GM15510 (cell line): ENCODE results near the gene SEMA6A.

ENCODE experiments used
- POLR2A ChIP-seq: IDR thresholded peaks from 3 replicates; pipeline ENCODE4 v1.6.1; 2011; ENCODE audit warnings: borderline replicate concordance; ENCODE audit not compliant: insufficient read length; ENCODE audit errors: extremely low read depth

The SEMA6A gene

DNA sequence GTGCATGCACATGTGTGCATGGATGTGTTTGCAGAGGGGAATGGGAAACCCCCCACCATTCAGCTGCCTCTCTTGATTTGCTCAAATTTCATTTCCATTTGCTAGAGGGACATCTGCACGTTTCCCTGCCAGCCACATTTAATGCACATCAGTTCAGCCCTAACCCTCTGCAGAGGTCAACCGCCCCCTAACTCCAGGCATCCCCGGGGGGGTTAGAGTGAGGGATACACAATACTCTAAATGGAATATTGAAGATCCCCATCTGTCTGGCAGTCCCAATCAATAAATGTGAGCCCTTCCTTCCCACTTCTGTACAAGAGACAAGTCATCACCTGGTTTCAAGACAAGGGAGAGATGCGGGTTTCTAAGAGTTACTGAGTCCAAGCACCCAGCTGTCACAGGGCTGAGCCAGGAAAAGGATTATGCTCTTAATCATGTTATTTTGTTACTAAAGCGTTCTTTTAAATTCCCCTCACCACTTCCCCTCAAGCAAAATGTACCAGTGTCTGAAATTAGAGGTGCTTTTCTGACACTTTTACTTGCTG is 134.1 kb downstream of the SEMA6A start:
- TF ChIP-seq POLR2A, result no peak

DNA sequence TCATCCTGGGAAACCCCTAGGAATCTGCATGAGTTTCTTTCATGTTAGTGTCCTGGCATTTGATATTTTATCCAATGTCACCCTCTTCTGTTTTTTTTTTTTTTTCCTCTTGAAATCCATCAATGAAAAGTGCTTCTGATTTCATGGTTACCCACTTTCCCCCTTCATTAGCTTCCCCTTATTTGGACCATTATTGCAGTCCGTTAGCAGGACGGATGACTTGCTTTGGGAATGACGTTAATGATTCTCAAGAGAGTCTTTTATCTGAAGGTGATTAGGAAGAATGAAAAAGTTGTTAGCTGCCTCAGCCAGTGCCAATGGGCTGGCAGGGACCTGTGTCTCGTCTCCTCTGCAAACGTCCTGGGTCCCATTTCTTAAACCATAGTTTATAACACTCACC is 134.7 kb downstream of the SEMA6A start:
- no peak for TF ChIP-seq POLR2A

DNA sequence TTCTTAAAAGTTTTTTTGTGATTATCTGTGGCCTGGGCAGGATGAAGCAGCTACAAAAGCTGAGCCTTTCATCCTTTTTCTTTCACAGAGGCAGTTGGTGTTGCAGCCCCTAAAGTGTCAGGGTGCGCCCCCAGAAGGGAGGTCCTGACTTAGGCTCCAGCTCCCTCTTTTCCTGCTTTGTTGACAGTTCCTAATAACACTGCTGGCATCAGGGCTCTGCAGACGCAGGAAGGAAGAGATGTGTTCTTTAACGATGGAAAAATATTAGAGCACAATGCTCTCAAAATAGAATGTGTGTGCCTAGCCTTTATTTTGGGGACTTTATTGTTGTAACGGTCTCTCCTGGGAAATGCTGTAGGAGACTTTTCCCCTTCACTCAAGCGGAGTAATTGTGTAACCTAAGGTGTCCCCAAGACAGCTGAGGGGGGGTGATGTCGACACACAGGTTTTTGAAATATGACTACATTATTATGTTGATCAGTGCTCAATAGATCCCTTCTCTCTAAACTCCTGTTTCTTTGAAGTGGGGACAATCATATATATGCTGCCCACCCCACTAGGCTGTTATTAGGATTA is 135.6 kb downstream of the SEMA6A start:
- TF ChIP-seq POLR2A, result no peak

DNA sequence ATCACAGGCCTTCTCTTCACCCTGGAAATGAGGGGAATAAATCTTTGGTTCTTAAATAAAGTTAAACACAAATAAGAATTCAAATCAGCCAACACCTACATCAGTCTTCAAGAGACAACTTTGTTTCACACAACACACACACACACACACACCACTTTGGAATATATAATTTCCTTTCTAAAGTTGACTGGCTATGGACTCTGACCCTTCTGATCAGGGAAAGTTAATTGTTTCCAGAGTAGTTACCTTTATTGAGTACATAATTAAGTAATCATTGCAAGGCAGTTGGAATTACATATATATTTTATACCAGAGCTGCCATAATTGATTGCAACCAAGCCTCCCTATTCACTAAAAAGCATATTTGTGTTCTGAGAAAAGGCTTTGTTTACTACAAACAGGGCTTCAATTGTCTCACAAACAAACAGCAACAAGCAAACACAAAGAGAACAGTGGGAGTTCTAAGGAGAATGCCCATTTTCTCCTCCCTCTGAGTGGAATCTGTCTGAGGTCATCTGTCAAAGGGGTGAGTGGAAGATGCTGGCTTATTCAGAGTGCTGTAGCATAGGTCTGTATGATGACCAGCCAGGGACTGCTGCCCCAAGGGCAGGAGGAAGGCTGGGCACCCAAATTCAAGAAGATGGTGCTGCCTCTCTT is 136.6 kb downstream of the SEMA6A start:
- no peak for TF ChIP-seq POLR2A

DNA sequence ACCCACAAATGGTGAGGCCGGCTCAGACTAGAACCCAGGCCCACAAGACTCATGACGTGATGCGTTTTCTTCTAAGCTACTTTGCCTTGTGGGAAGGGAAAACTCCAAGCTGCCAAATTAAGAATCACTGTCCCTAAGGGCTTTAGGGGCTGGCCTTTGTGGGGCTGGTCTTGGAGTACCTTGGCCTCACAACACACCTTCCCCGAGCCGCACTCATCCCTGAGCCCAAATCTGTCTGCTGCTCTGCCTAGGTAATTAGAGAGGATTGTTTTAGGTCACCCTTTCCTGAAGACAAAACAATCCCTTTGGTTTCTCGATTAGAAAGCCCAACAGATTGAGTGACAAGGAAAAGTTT is 137.3 kb downstream of the SEMA6A start:
- TF ChIP-seq POLR2A, result no peak

DNA sequence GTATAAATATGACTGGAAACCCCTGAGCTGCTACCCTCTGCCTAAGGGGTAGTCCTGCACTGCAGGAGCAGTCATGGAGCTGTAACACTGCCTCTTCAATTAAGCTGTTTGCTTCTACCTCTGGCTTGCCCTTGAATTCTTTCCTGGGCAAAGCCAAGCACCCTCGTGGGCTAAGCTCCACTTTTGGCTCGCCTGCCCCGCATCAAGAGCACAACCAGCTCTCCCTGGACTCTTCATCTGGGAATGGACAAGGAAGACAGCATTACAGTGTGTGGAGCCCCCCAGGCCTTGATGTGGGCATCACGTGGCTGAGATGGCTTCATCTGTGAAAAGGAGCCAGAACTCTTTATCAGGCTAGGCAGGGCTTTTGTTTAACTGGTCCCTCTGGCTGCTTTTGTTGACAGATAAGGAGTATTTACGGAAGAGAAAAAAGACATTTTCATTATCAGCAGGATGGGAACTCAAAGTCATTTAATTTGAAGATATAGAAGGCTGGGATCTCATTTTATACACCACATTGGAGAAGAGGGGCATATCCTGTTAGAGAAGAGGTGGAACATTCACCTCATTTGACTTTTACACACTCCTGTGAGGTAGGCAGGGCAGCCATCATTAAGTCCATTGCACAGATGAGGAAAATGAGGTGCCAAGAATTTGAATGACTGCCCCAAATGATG is 137.8 kb downstream of the SEMA6A start:
- TF ChIP-seq POLR2A, result no peak

DNA sequence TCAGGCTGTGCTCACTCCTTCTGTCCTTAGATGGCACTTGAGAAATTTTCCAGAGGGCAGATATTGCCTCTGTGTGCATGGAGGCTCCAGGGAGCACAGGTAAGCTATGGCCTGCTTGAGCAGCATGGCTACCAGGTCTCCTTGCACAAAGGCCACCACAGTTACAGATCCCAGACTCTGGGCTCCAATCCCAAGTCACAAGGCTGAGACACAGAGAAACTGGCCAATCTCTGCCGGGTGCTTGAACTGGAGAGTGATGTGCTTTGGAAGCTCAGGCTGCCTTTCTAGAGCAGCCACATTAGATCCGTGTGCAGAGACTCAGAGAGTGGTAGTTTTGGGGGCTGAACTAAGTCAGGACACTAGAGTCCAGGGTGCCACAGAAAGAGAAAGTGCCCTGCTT is 145.7 kb downstream of the SEMA6A start:
- TF ChIP-seq POLR2A, result no peak

DNA sequence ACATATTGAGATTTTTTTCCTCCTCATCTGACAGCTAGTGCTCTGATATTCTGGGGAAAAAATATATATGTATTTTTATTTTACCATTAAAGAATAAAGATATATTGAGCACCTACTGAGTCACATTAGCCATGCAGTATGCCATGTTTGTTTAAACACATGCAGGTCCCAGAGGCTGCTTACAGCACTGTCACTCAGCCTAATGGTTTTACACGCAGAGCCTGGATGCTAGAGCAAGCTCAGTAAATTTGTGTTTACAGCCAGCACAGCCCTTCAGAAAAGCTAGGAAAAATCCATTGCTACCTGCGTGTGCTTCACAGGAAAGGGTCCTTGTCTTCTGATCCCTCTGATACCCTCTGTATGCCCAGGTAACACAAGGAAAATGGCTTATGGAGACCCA is 146.2 kb downstream of the SEMA6A start:
- no peak for TF ChIP-seq POLR2A

DNA sequence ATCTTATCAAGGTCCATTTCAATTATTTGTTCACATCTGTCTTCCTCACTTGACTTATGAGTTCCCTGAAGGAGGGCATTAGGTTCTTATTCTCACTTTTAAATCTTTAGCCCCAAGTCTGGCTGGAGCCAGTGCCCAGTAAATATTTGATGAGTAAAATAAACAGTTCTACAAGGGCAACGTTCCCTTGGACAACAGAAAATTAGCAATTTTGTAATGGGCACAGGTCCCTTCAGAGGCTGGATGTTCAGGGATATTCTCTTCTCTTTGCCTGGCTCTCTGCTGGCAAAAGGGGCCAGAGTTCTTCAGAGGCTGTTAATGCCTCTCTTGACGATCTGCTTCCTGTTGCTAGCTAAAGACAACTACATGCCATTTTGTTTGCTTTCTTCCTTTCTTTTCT is 149.7 kb downstream of the SEMA6A start:
- no peak for TF ChIP-seq POLR2A

DNA sequence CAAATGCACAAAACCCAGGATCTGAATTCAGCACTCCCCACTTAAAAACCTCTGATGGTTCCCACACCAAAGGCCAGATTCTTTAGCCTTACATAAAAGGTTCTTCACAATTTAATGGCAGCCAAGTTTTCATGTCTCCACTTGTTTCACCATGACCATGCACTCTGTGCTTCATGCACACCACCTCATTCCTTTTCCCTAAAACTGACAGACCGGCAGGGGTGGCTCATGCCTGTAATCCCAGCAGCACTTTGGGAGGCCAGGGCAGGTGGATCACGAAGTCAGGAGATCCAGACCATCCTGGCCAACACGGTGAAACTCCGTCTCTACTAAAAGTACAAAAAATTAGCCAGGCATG is 150.4 kb downstream of the SEMA6A start:
- no peak for TF ChIP-seq POLR2A

DNA sequence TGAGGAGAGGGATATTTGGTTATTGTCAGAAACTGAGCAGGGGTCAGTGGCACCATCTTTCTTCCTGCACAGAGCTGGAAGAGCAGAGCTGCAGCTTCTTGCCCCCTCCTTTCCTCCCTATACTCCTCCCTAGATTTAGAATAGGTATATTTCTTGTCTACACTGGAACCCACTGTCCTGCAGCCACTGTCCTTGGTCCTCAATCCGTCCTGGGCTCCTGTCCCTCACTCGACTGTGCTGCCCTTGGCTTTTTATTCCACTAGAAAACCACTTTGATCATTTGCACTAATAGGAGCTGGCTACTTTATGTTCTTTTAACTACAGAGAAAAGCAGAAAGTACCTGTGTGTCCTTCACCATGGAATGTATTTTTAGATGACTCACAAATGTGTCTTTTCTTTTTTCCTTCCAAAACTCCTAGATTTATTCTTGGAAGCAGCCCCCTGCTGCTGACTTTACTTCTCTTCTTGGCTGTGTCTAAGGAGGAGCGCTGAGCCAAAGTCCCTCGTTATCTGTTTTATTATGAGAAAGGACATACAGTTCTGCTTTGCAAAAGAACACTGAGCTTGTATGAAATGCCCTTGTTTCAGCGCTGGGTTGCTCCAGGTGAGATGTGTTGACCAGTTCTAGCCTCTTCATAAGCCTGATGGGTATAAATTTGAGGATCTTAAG is 150.9 kb downstream of the SEMA6A start:
- no peak for TF ChIP-seq POLR2A

DNA sequence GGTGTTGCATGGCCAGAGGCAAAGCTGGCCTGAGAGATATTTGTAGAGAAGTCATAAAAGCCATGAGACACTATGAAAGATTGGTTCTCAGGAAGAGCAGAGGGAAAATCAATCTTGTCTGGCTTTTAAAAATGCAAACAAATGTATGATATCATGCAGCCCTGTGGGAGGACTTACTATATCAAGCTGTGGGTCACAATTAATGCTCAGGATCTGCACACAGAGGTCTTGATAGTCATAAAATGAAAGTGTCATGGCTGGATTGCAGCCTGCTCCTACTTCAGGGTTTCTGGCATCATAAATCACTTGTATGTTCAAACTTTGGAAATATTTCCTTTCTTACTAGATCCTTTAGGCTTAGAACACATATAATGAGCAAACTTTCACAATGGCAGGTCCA is 151.5 kb downstream of the SEMA6A start:
- TF ChIP-seq POLR2A, result no peak

DNA sequence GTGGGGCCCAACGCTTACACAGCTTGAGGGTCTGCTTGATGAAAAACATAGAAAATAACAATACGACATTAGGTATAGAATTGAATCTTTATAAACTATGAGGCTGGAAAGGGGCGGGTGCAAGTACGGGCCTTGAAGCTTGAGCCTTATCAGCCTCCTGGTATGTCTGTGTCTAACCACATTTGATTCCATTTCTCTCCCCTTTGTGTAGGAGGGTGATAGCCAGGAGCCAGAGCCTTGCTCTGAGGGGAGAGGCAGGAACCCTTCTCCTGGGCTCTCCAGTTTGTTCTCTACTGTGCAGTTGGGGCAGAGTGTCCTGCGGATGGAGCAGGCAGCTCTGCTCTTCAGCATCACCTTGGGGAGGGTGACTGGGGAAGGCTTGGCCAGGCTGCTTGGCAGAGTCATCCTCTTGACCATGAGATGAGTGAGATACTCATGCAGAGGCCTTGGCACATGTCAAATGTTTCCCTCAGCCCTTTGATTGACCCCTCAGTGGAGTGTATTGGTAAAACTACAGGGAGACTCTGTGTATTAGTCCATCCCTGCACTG is 153.5 kb downstream of the SEMA6A start:
- TF ChIP-seq POLR2A, result no peak

DNA sequence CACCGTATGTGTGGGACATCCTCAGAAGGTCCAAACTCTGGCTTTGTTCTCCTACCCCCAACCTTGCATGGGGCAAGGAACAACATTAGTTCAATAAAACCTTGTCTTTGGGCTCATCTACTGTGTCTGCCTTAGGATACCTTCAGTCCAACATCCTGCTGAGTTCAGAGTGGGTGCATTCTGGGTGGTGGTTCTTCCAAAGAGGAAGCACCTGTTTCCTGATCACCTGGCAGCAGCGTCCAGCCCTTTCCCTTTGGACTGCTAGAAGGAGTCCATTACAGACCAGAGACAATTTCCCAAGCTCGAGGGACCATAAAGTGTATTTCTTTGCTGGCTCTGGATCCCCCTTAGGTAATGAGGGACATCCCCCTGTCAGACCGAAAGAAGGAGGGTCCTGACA is 154.1 kb downstream of the SEMA6A start:
- TF ChIP-seq POLR2A, result no peak

DNA sequence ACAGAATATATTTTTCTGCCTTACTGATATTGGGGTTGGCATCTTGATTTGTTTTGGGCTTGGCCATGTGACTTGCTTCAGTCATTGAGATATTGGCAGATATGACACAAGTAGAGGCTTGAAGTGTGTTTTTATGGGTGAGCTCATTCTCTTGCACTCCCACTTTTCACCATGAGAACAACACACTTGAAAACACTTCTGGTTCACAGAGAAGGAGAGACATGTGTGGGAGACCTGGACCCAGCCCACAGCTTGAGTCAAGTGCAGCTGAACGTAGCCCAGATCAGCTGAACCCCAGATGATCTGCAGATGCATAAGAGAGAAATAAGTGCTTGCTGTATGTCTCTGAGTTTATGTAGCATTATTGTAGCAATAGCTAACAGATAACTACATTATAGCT is 155.4 kb downstream of the SEMA6A start:
- no peak for TF ChIP-seq POLR2A
